ENCODE results near the gene SNAPC4. TPM values are rescaled to one million over a fixed set of nuclear protein-coding genes. Genes with fewer than 3 reads are reported as not detected.

SNAPC4 gene
- total and polyA plus RNA-seq, 9 of the 15 experiments (the other 6 are each of a cell fraction or from before 2014, with no cell fraction given) = 0.21 to 21.8 (median 8.8) TPM

DNA sequence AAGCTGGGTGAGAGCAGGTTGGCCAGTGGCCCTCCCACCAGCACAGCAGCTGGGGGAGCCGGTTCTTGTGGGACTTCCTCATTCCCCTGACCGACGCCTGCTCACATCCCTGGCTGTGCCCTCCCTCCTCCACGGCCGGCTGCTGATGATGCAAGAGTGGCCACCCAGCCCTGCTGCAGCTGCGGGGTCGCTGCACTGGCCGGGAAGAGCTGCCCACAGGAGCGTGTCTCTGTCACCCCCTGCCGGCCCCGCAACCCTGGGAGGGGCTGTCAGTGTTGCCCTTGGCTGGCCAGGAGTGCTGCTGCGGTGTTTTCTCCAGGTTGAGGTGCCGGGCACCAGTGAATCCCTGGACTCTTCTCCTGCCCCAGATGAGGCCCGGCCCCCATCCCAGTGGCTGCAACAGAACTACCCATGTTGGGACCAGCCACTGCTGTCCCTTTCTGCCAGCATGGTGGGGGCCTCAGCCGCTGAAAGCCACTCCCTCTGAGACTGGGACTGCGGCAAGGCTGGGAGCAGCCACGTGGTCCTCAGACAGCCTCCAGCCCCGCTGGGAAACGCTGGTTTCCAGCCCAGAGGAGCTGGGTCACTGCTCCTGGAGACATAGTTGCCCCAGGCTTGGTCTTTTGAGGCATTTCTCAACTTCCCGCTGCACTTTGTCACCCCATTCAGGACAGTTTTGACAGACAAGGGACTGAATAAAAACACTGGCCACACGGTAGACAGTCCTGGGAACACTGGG is 27.2 kb downstream of the SNAPC4 start (continued):
- TF ChIP-seq, protein P1, sequence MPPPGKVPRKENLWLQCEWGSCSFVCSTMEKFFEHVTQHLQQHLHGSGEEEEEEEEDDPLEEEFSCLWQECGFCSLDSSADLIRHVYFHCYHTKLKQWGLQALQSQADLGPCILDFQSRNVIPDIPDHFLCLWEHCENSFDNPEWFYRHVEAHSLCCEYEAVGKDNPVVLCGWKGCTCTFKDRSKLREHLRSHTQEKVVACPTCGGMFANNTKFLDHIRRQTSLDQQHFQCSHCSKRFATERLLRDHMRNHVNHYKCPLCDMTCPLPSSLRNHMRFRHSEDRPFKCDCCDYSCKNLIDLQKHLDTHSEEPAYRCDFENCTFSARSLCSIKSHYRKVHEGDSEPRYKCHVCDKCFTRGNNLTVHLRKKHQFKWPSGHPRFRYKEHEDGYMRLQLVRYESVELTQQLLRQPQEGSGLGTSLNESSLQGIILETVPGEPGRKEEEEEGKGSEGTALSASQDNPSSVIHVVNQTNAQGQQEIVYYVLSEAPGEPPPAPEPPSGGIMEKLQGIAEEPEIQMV (tag; conservative IDR thresholded peaks at IDR 0.05; ENCODE audit: low read depth) = no peak
- TF ChIP-seq, protein P2, sequence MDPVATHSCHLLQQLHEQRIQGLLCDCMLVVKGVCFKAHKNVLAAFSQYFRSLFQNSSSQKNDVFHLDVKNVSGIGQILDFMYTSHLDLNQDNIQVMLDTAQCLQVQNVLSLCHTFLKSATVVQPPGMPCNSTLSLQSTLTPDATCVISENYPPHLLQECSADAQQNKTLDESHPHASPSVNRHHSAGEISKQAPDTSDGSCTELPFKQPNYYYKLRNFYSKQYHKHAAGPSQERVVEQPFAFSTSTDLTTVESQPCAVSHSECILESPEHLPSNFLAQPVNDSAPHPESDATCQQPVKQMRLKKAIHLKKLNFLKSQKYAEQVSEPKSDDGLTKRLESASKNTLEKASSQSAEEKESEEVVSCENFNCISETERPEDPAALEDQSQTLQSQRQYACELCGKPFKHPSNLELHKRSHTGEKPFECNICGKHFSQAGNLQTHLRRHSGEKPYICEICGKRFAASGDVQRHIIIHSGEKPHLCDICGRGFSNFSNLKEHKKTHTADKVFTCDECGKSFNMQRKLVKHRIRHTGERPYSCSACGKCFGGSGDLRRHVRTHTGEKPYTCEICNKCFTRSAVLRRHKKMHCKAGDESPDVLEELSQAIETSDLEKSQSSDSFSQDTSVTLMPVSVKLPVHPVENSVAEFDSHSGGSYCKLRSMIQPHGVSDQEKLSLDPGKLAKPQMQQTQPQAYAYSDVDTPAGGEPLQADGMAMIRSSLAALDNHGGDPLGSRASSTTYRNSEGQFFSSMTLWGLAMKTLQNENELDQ (CRISPR knock-in tag; IDR thresholded peaks at IDR 0.05; ENCODE audit: borderline replicate concordance) = no peak
- TF ChIP-seq ZNF384 (IDR thresholded peaks at IDR 0.05; ENCODE audit: low read depth, low read length) = no peak
- 0 out of 2 replicates have a peak, but pooled peaks have one; percentile 9 for TF ChIP-seq ESRRA (IDR thresholded peaks at IDR 0.05; ENCODE audit: borderline replicate concordance, low read depth)
- TF ChIP-seq PML (IDR thresholded peaks at IDR 0.05; ENCODE audit: low read length) = no peak
- no peak for TF ChIP-seq PHB2 (IDR thresholded peaks at IDR 0.05; ENCODE audit: low read depth)
- TF ChIP-seq, protein P3, sequence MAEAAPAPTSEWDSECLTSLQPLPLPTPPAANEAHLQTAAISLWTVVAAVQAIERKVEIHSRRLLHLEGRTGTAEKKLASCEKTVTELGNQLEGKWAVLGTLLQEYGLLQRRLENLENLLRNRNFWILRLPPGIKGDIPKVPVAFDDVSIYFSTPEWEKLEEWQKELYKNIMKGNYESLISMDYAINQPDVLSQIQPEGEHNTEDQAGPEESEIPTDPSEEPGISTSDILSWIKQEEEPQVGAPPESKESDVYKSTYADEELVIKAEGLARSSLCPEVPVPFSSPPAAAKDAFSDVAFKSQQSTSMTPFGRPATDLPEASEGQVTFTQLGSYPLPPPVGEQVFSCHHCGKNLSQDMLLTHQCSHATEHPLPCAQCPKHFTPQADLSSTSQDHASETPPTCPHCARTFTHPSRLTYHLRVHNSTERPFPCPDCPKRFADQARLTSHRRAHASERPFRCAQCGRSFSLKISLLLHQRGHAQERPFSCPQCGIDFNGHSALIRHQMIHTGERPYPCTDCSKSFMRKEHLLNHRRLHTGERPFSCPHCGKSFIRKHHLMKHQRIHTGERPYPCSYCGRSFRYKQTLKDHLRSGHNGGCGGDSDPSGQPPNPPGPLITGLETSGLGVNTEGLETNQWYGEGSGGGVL (CRISPR knock-in tag; IDR thresholded peaks at IDR 0.05) = no peak
- no peak for TF ChIP-seq CREBBP (IDR thresholded peaks at IDR 0.05; ENCODE audit: low read depth, low read length)
- no peak for TF ChIP-seq POLR2B (IDR thresholded peaks at IDR 0.05; ENCODE audit: low read depth, partially characterized antibody)
- TF ChIP-seq RBM39 (optimal IDR thresholded peaks at IDR 0.05; ENCODE audit: low read depth, low read length) = no peak
- no peak for TF ChIP-seq FOXJ2 (tag; IDR thresholded peaks at IDR 0.05)
- no peak for TF ChIP-seq BCOR (IDR thresholded peaks at IDR 0.05)
- no peak for TF ChIP-seq ETV6 (IDR thresholded peaks at IDR 0.05; ENCODE audit: borderline replicate concordance in 1 of 2, low read depth in 2 of 2, low read length in 1 of 2)
- no peak for TF ChIP-seq ETV6 (CRISPR knock-in tag; IDR thresholded peaks at IDR 0.05; ENCODE audit: borderline replicate concordance)
- peak; percentile 67 for TF ChIP-seq GABPB1 (CRISPR knock-in tag; IDR thresholded peaks at IDR 0.05)
- TF ChIP-seq, protein P4, sequence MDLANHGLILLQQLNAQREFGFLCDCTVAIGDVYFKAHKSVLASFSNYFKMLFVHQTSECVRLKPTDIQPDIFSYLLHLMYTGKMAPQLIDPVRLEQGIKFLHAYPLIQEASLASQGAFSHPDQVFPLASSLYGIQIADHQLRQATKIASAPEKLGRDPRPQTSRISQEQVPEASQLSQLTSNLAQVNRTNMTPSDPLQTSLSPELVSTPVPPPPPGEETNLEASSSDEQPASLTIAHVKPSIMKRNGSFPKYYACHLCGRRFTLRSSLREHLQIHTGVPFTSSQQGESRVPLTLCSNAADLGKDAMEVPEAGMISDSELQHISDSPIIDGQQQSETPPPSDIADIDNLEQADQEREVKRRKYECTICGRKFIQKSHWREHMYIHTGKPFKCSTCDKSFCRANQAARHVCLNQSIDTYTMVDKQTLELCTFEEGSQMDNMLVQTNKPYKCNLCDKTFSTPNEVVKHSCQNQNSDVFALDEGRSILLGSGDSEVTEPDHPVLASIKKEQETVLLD (IDR thresholded peaks at IDR 0.05) = no peak
- TF ChIP-seq CCAR2 (IDR thresholded peaks at IDR 0.05; ENCODE audit: low read depth, low read length) = no peak
- TF ChIP-seq DNMT1 (IDR thresholded peaks at IDR 0.05) = no peak
- 0 out of 4 replicates have a peak, but pooled peaks of 1 of the 2 experiments have one; percentile 13 for TF ChIP-seq SRF (CRISPR knock-in tag; IDR thresholded peaks at IDR 0.05)
- peak; percentile 58; the same call in 1 of the 2 replicates for TF ChIP-seq TGIF2 (CRISPR knock-in tag; IDR thresholded peaks at IDR 0.05)
- TF ChIP-seq ZNF354B (CRISPR knock-in tag; IDR thresholded peaks at IDR 0.05) = no peak
- TF ChIP-seq NFIX (CRISPR knock-in tag; IDR thresholded peaks at IDR 0.05; ENCODE audit: low read depth) = no peak
- TF ChIP-seq MCM3 (IDR thresholded peaks at IDR 0.05) = no peak
